KMS-11 (cell line): ENCODE data around the gene DNM3.

Source experiments
- H2AFZ ChIP-seq: fragments of 200-600 bp; sonication (generic); 2 replicates; pipeline ENCODE4 v1.6.1; 2016; ENCODE audit warnings: antibody characterized with exemption, mixed run types, low read depth
- H3K27ac ChIP-seq: fragments of 200-600 bp; sonication (generic); 2 replicates; pipeline ENCODE4 v1.6.1; 2016; ENCODE audit warnings: mild to moderate bottlenecking, mixed run types
- H3K27me3 ChIP-seq: fragments of 200-600 bp; sonication (generic); 2 replicates; pipeline ENCODE4 v1.6.1; 2017; ENCODE audit warnings: mild to moderate bottlenecking, low read depth, mixed run types, moderate library complexity; ENCODE audit not compliant: insufficient read depth
- H3K36me3 ChIP-seq: fragments of 200-600 bp; sonication (generic); 2 replicates; pipeline ENCODE4 v1.6.1; 2017; ENCODE audit warnings: mild to moderate bottlenecking, mixed run types; ENCODE audit not compliant: insufficient read depth
- H3K4me1 ChIP-seq: fragments of 200-600 bp; sonication (generic); 2 replicates; pipeline ENCODE4 v1.6.1; 2016; ENCODE audit warnings: mild to moderate bottlenecking, low read depth, mixed run types; ENCODE audit not compliant: poor library complexity, severe bottlenecking
- H3K4me2 ChIP-seq: fragments of 200-600 bp; sonication (generic); 2 replicates; pipeline ENCODE4 v1.7.0; 2016; ENCODE audit warnings: mild to moderate bottlenecking, mixed run types
- H3K4me3 ChIP-seq: fragments of 200-600 bp; sonication (generic); IDR thresholded peaks from 2 replicates; pipeline ENCODE4 v1.6.1; 2017; ENCODE audit warnings: low read depth, low read length, mixed read lengths; ENCODE audit not compliant: insufficient read depth
- H3K79me2 ChIP-seq: fragments of 200-600 bp; sonication (generic); 2 replicates; pipeline ENCODE4 v1.6.1; 2016; ENCODE audit warnings: low read depth, mixed run types; ENCODE audit not compliant: insufficient read depth
- H3K9ac ChIP-seq: fragments of 200-600 bp; sonication (generic); 2 replicates; pipeline ENCODE4 v1.6.1; 2016; ENCODE audit warnings: mild to moderate bottlenecking, mixed run types
- H4K20me1 ChIP-seq: fragments of 200-600 bp; sonication (generic); 2 replicates; pipeline ENCODE4 v1.6.1; 2016; ENCODE audit warnings: mild to moderate bottlenecking, mixed run types; ENCODE audit not compliant: insufficient read depth
- TF ChIP-seq, protein P1 (sequence below): fragments of 200-600 bp; sonication (generic); conservative IDR thresholded peaks from 2 replicates; pipeline ENCODE4 v1.6.1; 2017; ENCODE audit warnings: low read depth, mild to moderate bottlenecking, antibody characterized with exemption, low read length, moderate library complexity, mixed read lengths

DNM3 gene

DNA sequence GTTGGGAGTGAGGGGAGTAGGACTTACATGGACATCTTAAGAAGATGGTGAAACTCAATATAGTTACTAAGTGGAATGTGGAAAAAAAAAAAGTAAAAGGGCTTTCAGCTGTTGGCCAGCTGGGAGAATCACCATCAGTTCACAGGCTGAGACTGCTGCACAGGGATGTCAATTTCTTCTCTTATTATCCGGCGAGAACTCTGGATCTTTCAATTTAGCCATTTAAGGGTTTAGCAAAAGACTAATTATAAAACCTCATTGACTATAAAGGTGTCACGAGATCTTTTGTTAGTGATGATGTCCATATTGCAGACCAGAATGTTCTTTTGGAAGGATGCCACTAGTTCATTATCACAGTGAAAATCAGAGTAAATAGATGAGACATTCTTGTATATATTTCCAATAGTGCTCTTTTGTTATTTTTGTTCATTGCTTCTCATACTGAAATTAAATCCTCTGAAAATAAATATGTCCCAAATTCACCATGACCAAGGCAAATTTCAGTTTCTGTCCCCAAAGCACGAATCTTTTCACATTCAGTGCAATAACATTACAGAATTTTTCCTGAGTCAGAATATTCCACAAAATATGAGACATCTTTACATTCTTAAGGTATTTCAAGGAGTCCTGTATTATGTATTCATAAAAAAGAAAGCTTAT lies 266.1 kb downstream of the DNM3 start:
- no peak overlapping the region for H3K4me2 ChIP-seq
- no peaks in the 10 kb centered on the region for H3K79me2 ChIP-seq
- no peak overlapping the region for H3K4me3 ChIP-seq
- no peaks in the 10 kb centered on the region for H4K20me1 ChIP-seq
- no peak overlapping the region for H2AFZ ChIP-seq
- no peak overlapping the region for H3K9ac ChIP-seq
- H3K36me3 ChIP-seq, result no peaks in the 10 kb centered on the region
- no peaks in the 10 kb centered on the region for H3K27me3 ChIP-seq
- TF ChIP-seq, protein P1, sequence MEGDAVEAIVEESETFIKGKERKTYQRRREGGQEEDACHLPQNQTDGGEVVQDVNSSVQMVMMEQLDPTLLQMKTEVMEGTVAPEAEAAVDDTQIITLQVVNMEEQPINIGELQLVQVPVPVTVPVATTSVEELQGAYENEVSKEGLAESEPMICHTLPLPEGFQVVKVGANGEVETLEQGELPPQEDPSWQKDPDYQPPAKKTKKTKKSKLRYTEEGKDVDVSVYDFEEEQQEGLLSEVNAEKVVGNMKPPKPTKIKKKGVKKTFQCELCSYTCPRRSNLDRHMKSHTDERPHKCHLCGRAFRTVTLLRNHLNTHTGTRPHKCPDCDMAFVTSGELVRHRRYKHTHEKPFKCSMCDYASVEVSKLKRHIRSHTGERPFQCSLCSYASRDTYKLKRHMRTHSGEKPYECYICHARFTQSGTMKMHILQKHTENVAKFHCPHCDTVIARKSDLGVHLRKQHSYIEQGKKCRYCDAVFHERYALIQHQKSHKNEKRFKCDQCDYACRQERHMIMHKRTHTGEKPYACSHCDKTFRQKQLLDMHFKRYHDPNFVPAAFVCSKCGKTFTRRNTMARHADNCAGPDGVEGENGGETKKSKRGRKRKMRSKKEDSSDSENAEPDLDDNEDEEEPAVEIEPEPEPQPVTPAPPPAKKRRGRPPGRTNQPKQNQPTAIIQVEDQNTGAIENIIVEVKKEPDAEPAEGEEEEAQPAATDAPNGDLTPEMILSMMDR, result no peak
- H3K4me1 ChIP-seq, result no peaks in the 10 kb centered on the region
- no peak overlapping the region for H3K27ac ChIP-seq

DNA sequence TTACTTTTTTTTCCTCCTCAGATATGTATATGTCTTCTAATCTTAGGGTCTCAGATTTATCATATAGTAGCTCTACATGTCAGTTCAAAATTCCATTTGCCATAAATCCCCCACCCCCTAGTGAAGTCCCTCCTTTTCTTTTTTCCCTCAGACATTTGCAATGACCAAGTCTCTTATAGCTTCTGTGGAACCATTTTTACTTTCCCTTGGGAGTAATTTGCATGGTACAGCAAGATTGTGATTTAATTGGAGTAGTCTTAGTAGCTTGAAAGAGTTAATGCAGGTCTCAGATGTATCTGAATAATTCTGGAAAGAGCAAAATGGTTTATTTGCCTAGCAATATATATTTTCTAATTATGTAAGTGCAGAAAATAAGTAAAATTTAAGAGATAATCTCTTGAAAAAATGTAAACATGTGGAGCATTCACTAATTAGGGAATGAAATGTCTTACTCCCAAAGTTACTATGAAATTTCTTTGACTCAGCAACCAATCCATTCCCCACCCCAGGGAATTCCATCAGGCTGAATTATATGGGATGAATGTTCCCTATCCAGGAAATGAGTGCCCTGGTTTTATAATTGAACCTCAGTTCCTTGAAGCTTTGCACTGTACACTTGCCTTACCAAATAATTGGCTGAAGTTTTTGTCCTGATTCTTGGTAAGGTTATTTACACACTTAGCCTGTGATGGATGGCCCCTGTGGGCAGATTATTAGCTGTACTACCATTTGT lies 267.0 kb downstream of the DNM3 start:
- H3K4me1 ChIP-seq, result no peaks in the 10 kb centered on the region
- no peaks in the 10 kb centered on the region for H3K36me3 ChIP-seq
- H3K4me3 ChIP-seq, result no peak overlapping the region
- H3K79me2 ChIP-seq, result no peaks in the 10 kb centered on the region
- H3K4me2 ChIP-seq, result no peak overlapping the region
- no peaks in the 10 kb centered on the region for H4K20me1 ChIP-seq
- TF ChIP-seq, protein P1, result no peak
- H3K27me3 ChIP-seq, result no peaks in the 10 kb centered on the region
- no peak overlapping the region for H3K9ac ChIP-seq
- no peak overlapping the region for H3K27ac ChIP-seq
- no peak overlapping the region for H2AFZ ChIP-seq

DNA sequence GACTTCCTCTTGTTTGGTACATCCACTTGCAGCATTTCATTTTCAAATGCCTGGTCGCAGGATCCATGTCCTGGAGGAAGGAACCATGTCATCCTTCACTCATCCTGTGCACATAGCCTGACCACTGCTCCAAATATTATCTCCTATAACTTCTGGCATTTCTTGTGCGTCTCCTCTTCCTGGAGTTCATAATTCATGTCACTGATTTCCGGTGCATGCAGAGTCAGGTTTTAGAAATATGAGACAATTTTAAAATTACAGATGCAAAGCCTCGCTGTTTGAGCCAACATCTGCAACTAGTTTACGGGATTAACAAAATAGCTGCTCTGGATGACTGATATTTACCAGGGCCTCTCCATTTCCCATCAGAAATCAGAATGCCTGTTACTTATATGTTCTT lies 268.1 kb downstream of the DNM3 start:
- TF ChIP-seq, protein P1, result no peak
- Histone ChIP-seq H3K36me3 (no peaks in the 10 kb centered on the region), H4K20me1 (no peaks in the 10 kb centered on the region), H3K27me3 (no peaks in the 10 kb centered on the region), H3K4me3 (no peak overlapping the region), H3K9ac (no peak overlapping the region), H3K27ac (no peak overlapping the region), H3K4me1 (no peaks in the 10 kb centered on the region), H3K79me2 (no peaks in the 10 kb centered on the region), H3K4me2 (no peak overlapping the region), H2AFZ (no peak overlapping the region)

DNA sequence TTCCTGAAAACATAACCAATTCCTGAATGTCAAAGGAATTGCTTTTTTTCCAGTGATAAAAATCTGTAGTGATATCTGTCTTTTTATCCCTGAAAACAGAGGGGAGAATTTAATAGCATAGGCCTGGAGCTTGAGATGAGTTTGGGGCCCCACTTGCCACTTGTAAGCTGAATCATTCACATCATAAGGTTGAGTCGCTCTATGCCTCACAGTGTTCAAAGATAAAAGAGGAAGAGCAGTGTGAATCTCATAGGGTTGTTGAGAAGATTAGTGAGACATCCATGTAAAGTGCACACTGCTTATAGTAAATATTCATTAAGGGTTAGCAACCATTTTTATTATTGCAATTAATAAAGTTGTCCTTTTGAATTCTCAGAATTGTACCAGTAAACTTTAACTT lies 271.3 kb downstream of the DNM3 start:
- no peaks in the 10 kb centered on the region for H3K27me3 ChIP-seq
- no peak overlapping the region for H3K9ac ChIP-seq

More for the DNA sequence above, 271.3 kb downstream of the DNM3 start:
- Histone ChIP-seq H4K20me1 (no peaks in the 10 kb centered on the region), H3K4me1 (peaks cover 3% of the 10 kb centered on the region), H2AFZ (no peak overlapping the region), H3K79me2 (no peaks in the 10 kb centered on the region), H3K4me3 (no peak overlapping the region), H3K27ac (no peak overlapping the region), H3K4me2 (no peak overlapping the region), H3K36me3 (no peaks in the 10 kb centered on the region)
- TF ChIP-seq, protein P1, result no peak
